OCI-LY7 (cell line): ENCODE data around the gene ACOX1. TPM values are rescaled to one million over a fixed set of nuclear protein-coding genes. Genes with fewer than 3 reads are reported as not detected.

Source experiments
- BruUV-seq: library from RNA; stranded (reverse); fragments of 400-500 nt; replicated peaks from 2 replicates; lab custom pipeline; 2021; lab: Mats Ljungman, UMichigan
- CTCF ChIA-PET: fragments of 300-600 bp; sonication (Branson Sonifier 250); formaldehyde crosslinking; loops from one replicate; lab custom pipeline; 2022; ENCODE audit warnings: antibody characterized with exemption; ENCODE audit not compliant: unreplicated experiment; lab: Charles Lee
- POLR2A ChIA-PET: fragments of 300-600 bp; sonication (Branson Sonifier 250); formaldehyde crosslinking; loops from one replicate; lab custom pipeline; 2022; ENCODE audit warnings: antibody characterized with exemption; lab: Charles Lee
- DNase-seq: peaks from one replicate; pipeline ENCODE4 v3.0.0-alpha.2; 2015; ENCODE audit warnings: low spot score
- H2AFZ ChIP-seq: fragments of 200-600 bp; sonication (generic), shearing (Covaris generic); 2 replicates; pipeline ENCODE4 v1.6.1; 2014; ENCODE audit warnings: mild to moderate bottlenecking, antibody characterized with exemption, low read length, moderate library complexity
- H3K27ac ChIP-seq: fragments of 200-600 bp; sonication (generic); 2 replicates; pipeline ENCODE4 v1.5.1; 2014; ENCODE audit warnings: mixed run types, low read depth, mild to moderate bottlenecking, moderate library complexity, low read length, inconsistent platforms; ENCODE audit not compliant: poor library complexity, severe bottlenecking
- H3K36me3 ChIP-seq: fragments of 200-600 bp; sonication (generic); 2 replicates; pipeline ENCODE4 v1.6.1; 2014; ENCODE audit warnings: mild to moderate bottlenecking, antibody characterized with exemption, low read length, moderate library complexity, mixed read lengths; ENCODE audit not compliant: insufficient read depth
- H3K4me1 ChIP-seq: fragments of 200-600 bp; sonication (generic); 2 replicates; pipeline ENCODE4 v1.5.1; 2014; ENCODE audit warnings: mild to moderate bottlenecking, low read length; ENCODE audit not compliant: insufficient read depth, poor library complexity, severe bottlenecking
- H3K4me2 ChIP-seq: fragments of 200-600 bp; sonication (generic); 2 replicates; pipeline ENCODE4 v1.6.1; 2014; ENCODE audit warnings: mild to moderate bottlenecking, low read length
- H3K4me3 ChIP-seq: fragments of 200-600 bp; sonication (generic); 2 replicates; pipeline ENCODE4 v1.5.1; 2014; ENCODE audit warnings: mild to moderate bottlenecking, low read depth, low read length; ENCODE audit not compliant: poor library complexity, severe bottlenecking
- H3K79me2 ChIP-seq: fragments of 200-600 bp; sonication (generic); 2 replicates; pipeline ENCODE4 v1.6.1; 2016; ENCODE audit warnings: low read depth, mild to moderate bottlenecking, low read length, moderate library complexity, mixed read lengths; ENCODE audit not compliant: insufficient read depth
- H3K9me2 ChIP-seq: fragments of 200-600 bp; sonication (generic); 2 replicates; pipeline ENCODE4 v1.6.1; 2016; ENCODE audit warnings: mild to moderate bottlenecking, low read length, mixed read lengths; ENCODE audit not compliant: insufficient read depth
- H3K9me3 ChIP-seq: fragments of 200-600 bp; sonication (generic); 2 replicates; pipeline ENCODE4 v1.6.1; 2014; ENCODE audit warnings: mild to moderate bottlenecking, mixed run types, low read length, mixed read lengths
- H4K20me1 ChIP-seq: fragments of 200-600 bp; sonication (generic); 2 replicates; pipeline ENCODE4 v1.6.1; 2014; ENCODE audit warnings: mild to moderate bottlenecking, antibody characterized with exemption, low read length, moderate library complexity, mixed read lengths; ENCODE audit not compliant: insufficient read depth
- CTCF ChIP-seq: fragments of 200-600 bp; sonication (generic); conservative IDR thresholded peaks from 2 replicates; pipeline ENCODE4 v1.5.1; 2014; ENCODE audit warnings: mild to moderate bottlenecking, antibody characterized with exemption, low read length, moderate library complexity, mixed read lengths
- EZH2phosphoT487 ChIP-seq: fragments of 200-600 bp; sonication (generic); IDR thresholded peaks from 2 replicates; pipeline ENCODE4 v1.6.1; 2018; ENCODE audit warnings: low read depth, borderline replicate concordance, mild to moderate bottlenecking, mixed run types, antibody characterized with exemption, low read length, moderate library complexity, mixed read lengths
- intact Hi-C: fragments of 100-400 bp; cut with micrococcal nuclease; formaldehyde crosslinking; loops from one replicate; pipeline ENCODE4 v1.10.0; 2022; ENCODE audit not compliant: unreplicated experiment
- total RNA-seq, 2 experiments: library from RNA; depleted of rRNA in 1 of 2; stranded (reverse); fragments of >200 nt in 1 of 2; shearing (Covaris generic) in 1 of 2; gene quantifications; 2 replicates each; pipeline ENCODE4 v1.2.3, GENCODE V29; 2014 to 2022

The ACOX1 gene
- total RNA-seq, 2 experiments from 2014 or later = 22.6 to 34.6 TPM

- H3K9me3 ChIP-seq = no peaks in the 10 kb centered on the region
- peak overlapping the region; percentile 27; the same call in 1 of the 2 replicates for H3K4me2 ChIP-seq
- H3K4me3 ChIP-seq = no peak overlapping the region
- H4K20me1 ChIP-seq = no peaks in the 10 kb centered on the region
- H3K36me3 ChIP-seq = peaks cover 19% of the 10 kb centered on the region
- no peak overlapping the region for H3K27ac ChIP-seq
- POLR2A ChIA-PET = interaction anchor here (0.9 to 1.3 kb wide), 3 partner anchors 10 to 43 kb away, joined by 3 to 5 read pairs (median 4); no protein-coding TSS in a partner anchor
- CTCF ChIA-PET = no interaction called here
- no TSS peak for BruUV-seq
- DNase-seq = no peak
- H3K79me2 ChIP-seq = no peaks in the 10 kb centered on the region
- intact Hi-C loops = no loop called here
- peaks cover 9% of the 10 kb centered on the region for H3K4me1 ChIP-seq
- TF ChIP-seq CTCF (no peak), EZH2phosphoT487 (no peak)
- H3K9me2 ChIP-seq = no peaks in the 10 kb centered on the region
- H2AFZ ChIP-seq = peak overlapping the region; percentile 1; the same call in 1 of the 2 replicates
These were observed 19.0 kb downstream of the ACOX1 start for GRCh38 chr17:75959839-75960511.

DNA sequence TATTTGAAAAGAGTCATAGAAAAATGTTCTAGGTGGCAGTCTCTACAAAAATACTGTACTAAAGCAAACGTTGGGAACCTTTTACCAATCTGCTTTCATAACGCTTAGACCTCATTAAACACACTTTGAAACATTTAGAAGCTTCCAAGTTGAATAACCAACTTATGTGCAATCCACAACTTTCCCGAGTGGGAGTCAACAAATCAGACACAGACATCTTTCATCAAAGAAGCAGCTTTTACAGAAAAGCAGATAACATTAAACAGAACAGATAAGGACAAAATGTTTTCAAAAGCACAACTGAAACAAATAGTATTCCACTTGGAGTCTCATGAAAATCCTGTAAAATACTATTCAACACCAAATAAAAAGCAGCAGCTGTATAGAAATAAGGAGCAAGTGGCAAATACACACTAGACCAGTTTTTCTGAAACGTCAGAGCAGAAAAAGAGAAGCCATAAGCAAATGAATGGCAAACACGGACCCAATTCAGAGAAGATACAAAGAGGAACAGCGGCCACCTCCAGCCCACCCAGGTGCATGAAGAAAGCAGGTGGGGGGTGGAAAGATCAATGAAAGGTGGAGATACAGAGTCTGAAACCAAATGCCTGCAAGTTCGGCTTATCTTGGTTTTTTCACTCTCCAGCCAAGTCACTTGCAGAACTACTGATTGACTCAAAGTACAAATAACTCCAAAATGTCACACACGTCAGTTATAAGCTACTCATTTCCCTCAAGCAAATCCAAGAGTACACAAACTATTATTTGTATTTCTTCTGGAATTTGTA is 19.7 kb downstream of the ACOX1 start:
- H3K4me2 ChIP-seq = peak overlapping the region; percentile 27
- no peaks in the 10 kb centered on the region for H4K20me1 ChIP-seq
- H3K27ac ChIP-seq = no peak overlapping the region
- CTCF ChIA-PET = no interaction called here
- BruUV-seq = no TSS peak
- POLR2A ChIA-PET = interaction anchor here (0.5 to 1.3 kb wide), 3 partner anchors 11 to 104 kb away, joined by 4 to 6 read pairs (median 5); partner anchors contain the start of gene WBP2
- H3K9me2 ChIP-seq = no peaks in the 10 kb centered on the region
- H3K36me3 ChIP-seq = peaks cover 24% of the 10 kb centered on the region
- H3K4me3 ChIP-seq = no peak overlapping the region
- peak overlapping the region; percentile 1; the same call in 1 of the 2 replicates for H2AFZ ChIP-seq
- no peak for TF ChIP-seq EZH2phosphoT487
- no peak for TF ChIP-seq CTCF
- intact Hi-C loops = no loop called here
- H3K4me1 ChIP-seq = peaks cover 9% of the 10 kb centered on the region
- no peaks in the 10 kb centered on the region for H3K79me2 ChIP-seq
- no peak for DNase-seq
- no peaks in the 10 kb centered on the region for H3K9me3 ChIP-seq
